Activated CD8-positive, alpha-beta memory T cell treated with anti-CD3 and anti-CD28 coated beads, Interleukin-2, amount 10 ng/mL, durations not matched to agents 7 days and 5 days (primary cell): Measurements from ENCODE around the gene RPEL1. TPM values are rescaled to one million over a fixed set of nuclear protein-coding genes. Genes with fewer than 3 reads are reported as not detected.
"Not testable (repeated sequence)": the region's sequence is repeated elsewhere in the genome, so short reads cannot be mapped to it uniquely, and the experiment has no call there.

Source experiments
- ATAC-seq: fragments of 150-1000 bp; cut with Tn5 transposase; one replicate; pipeline ENCODE4 v1.10.0; 2021; ENCODE audit warnings: moderate library complexity
- CTCF ChIA-PET: fragments of 350-600 bp; sonication (Branson Sonifier 250); formaldehyde crosslinking; loops from one replicate; lab custom pipeline; 2021; ENCODE audit warnings: antibody characterized with exemption; lab: Charles Lee
- DNase-seq: peaks from one replicate; pipeline ENCODE4 v3.0.0-alpha.2; 2020
- H3K27ac Mint-ChIP-seq: one replicate; pipeline ENCODE4 v1.8.0; 2021; ENCODE audit warnings: mild to moderate bottlenecking, mixed read lengths
- H3K27me3 Mint-ChIP-seq: one replicate; pipeline ENCODE4 v1.8.0; 2021; ENCODE audit warnings: mixed read lengths
- H3K36me3 Mint-ChIP-seq: one replicate; pipeline ENCODE4 v1.8.0; 2021; ENCODE audit warnings: mild to moderate bottlenecking, mixed read lengths
- H3K4me1 Mint-ChIP-seq: one replicate; pipeline ENCODE4 v1.8.0; 2021; ENCODE audit warnings: mixed read lengths
- H3K4me3 Mint-ChIP-seq: one replicate; pipeline ENCODE4 v1.8.0; 2021; ENCODE audit warnings: mild to moderate bottlenecking, moderate library complexity, mixed read lengths
- H3K9me3 Mint-ChIP-seq: one replicate; pipeline ENCODE4 v1.8.0; 2022; ENCODE audit warnings: low read depth, mixed read lengths
- total RNA-seq, 2 experiments: library from RNA; stranded (reverse); gene quantifications; one replicate each; pipeline ENCODE4 v1.2.3, GENCODE V29; 2021

RPEL1 gene
- total RNA-seq, 2 experiments from 2014 or later, result not detected

DNA sequence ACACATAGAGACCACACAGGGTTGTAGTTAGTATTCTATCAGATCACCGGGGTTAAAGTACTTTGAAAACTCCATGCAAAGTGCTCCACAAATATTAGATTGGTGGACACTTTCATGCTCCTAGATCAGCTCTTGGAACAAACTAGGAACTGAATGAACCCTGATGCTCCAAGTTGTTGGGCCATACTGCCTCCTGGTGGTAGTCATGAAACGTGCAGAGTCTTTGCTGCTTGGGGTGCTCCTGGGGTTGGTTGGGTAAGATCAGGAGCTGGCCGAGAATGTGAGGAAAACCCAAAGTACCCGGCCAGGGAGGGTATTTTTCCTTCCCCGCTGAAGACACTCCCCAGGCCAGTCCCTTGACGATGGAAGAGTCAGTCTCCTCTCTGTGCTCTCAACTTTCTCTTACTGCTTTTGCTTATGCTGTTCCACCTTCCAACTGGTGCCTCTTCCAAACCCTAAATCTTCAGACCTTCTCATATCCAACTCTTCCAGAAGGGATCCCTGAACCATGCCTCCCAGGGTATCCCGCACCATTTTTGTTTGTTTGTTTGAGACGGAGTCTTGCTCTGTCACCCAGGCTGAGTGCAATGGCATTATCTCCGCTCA is 918 bp upstream of the RPEL1 start:
- H3K4me1 Mint-ChIP-seq, result peaks cover 21% of the 10 kb centered on the region
- peak; percentile 66 for DNase-seq
- no peak overlapping the region for H3K27ac Mint-ChIP-seq
- no peak overlapping the region for H3K4me3 Mint-ChIP-seq
- peak; percentile 73 for ATAC-seq
- H3K27me3 Mint-ChIP-seq, result peaks cover 14% of the 10 kb centered on the region
- H3K36me3 Mint-ChIP-seq, result no peaks in the 10 kb centered on the region
- no peaks in the 10 kb centered on the region for H3K9me3 Mint-ChIP-seq
- CTCF ChIA-PET, result interaction anchor here (0.6 to 6.0 kb wide), 35 partner anchors 9 to 417 kb away, joined by 3 to 69 read pairs (median 4); partner anchors contain the start of genes CNNM2, CYP17A1 and INA

DNA sequence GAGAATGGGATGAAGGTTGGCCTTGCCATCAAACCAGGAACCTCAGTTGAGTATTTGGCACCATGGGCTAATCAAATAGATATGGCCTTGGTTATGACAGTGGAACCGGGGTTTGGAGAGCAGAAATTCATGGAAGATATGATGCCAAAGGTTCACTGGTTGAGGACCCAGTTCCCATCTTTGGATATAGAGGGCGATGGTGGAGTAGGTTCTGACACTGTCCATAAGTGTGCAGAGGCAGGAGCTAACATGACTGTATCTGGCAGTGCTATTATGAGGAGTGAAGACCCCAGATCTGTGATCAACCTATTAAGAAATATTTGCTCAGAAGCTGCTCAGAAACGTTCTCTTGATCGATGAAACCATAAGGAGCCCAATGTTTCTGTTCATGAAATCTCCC is 637 bp downstream of the RPEL1 start:
- Mint-ChIP-seq H3K4me3 (no peak overlapping the region), H3K4me1 (peaks cover 11% of the 10 kb centered on the region)

DNA sequence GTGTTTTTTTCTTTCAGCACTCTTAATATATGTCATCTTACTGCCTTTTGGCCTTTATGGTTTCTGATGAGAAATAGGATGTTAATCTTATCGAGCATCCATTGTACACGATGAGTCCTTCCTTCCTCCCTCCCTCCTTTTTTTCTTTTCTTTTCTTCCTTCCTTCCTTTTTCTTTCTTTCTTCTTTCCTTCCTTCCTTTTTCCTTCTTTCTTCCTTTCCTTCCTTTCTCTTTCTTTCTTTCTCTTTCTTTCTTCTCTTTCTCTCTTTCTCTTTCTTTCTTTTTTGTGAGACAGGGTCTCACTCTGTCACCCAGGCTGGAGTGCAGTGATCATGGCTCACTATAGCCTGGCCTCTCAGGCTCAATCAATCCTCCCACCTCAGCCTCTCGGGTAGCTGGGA is 8.4 kb downstream of the RPEL1 start:
- Mint-ChIP-seq H3K36me3 (peaks cover 4% of the 10 kb centered on the region), H3K27me3 (peaks cover 2% of the 10 kb centered on the region), H3K4me3 (no peak overlapping the region), H3K9me3 (peaks cover 3% of the 10 kb centered on the region), H3K27ac (no peak overlapping the region), H3K4me1 (peaks cover 9% of the 10 kb centered on the region)
- CTCF ChIA-PET, result no interaction called here
- DNase-seq, result no peak
- no peak for ATAC-seq

More for the DNA sequence above, 637 bp downstream of the RPEL1 start:
- Mint-ChIP-seq H3K27me3 (peaks cover 14% of the 10 kb centered on the region), H3K27ac (no peak overlapping the region), H3K36me3 (peaks cover 2% of the 10 kb centered on the region), H3K9me3 (peaks cover 2% of the 10 kb centered on the region)
- no peak for ATAC-seq
- DNase-seq, result no peak
- CTCF ChIA-PET, result interaction anchor here (0.7 to 1.2 kb wide), 2 partner anchors 8 to 329 kb away, joined by 3 read pairs; no protein-coding TSS in a partner anchor

DNA sequence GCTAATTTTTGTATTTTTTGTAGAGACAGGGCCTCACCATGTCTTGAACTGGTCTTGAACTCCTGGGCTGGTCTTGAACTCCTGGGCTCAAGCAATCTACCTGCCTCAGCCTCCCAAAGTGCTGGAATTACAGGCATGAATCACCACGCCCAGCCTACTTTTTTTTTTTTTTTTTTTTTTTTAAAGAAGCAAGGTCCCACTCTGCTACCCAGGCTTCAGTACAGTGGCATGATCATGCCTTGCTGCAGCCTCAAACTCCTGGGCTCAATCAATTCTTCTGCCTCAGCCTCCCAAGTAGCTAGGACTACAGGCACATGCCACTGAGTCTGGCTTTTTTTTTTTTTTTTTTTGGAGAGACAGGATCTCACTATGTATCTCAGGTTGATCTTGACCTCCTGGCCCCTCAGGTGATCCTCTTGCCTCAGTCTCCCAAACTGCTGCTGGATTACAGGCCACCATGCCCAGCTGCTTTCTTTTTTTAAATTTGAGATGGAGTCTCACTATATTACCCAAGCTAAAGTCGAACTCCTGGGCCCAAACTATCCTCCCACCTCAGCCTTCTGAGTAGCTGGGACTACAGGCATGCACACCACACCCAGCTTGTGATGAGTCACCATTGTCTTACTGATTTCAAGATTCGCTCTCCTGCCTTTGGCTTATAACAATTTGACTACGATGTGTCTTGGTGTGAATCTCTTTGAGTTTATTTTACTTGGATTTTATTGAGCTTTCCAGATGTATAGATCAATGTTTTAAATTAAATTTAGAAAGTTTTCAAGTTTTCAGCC is 9.0 kb downstream of the RPEL1 start:
- Mint-ChIP-seq H3K4me1 (peaks cover 9% of the 10 kb centered on the region), H3K9me3 (peaks cover 3% of the 10 kb centered on the region), H3K27ac (no peak overlapping the region), H3K4me3 (no peak overlapping the region), H3K27me3 (peaks cover 2% of the 10 kb centered on the region), H3K36me3 (peaks cover 4% of the 10 kb centered on the region)
- CTCF ChIA-PET, result no interaction called here
- ATAC-seq, result peak; percentile 69
- DNase-seq, result peak; percentile 43

DNA sequence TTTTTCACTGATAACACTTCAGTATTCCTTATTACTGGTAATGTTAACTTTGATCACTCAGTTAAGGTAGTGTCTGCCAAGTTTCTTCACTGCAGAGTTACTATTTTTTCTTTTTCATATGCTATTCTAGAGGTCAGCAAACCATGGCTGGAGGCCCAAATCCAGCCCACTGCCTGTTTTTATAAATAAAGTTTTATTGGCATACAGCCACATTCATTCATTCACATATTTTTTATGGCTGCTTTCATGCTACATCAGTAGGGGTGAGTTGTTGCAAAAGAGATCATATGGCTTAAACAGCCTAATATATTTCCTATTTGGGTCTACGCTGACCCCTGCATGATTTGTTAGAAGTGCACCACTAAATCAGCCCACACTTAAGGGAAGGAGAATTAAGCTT is 10.9 kb downstream of the RPEL1 start:
- CTCF ChIA-PET, result interaction anchor here (0.9 kb wide), 1 partner anchor 12 kb away, joined by 3 read pairs; no protein-coding TSS in a partner anchor
- no peak overlapping the region for H3K27ac Mint-ChIP-seq

DNA sequence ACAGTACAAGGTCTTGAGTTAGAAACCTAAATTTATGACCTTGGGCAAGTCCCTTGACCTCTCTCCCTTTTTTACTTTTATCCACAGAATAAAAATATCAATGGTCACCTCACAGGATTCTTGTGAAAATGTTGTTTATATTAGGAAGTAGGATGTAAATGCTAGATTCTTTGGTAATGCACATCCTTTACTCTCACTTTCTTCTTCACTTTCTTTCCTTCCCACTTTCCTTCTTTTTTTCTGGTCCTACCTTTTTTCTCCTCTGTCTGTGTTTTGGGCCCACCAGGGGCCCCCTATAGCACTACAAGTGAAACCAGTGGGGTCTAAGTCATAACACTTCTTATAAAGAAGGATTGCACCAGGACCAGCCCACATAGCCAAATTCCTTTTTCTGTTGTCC is 12.1 kb downstream of the RPEL1 start:
- ATAC-seq, result no peak
- CTCF ChIA-PET, result no interaction called here
- Mint-ChIP-seq H3K4me1 (peaks cover 9% of the 10 kb centered on the region), H3K9me3 (peaks cover 2% of the 10 kb centered on the region), H3K27ac (no peak overlapping the region), H3K4me3 (no peak overlapping the region), H3K27me3 (peaks cover 2% of the 10 kb centered on the region), H3K36me3 (no peaks in the 10 kb centered on the region)
- no peak for DNase-seq

More for the DNA sequence above, 10.9 kb downstream of the RPEL1 start:
- H3K4me1 Mint-ChIP-seq, result peaks cover 9% of the 10 kb centered on the region
- peaks cover 2% of the 10 kb centered on the region for H3K27me3 Mint-ChIP-seq
- ATAC-seq (no peak), DNase-seq (no peak)
- H3K36me3 Mint-ChIP-seq, result no peaks in the 10 kb centered on the region
- no peak overlapping the region for H3K4me3 Mint-ChIP-seq
- H3K9me3 Mint-ChIP-seq, result peaks cover 2% of the 10 kb centered on the region

DNA sequence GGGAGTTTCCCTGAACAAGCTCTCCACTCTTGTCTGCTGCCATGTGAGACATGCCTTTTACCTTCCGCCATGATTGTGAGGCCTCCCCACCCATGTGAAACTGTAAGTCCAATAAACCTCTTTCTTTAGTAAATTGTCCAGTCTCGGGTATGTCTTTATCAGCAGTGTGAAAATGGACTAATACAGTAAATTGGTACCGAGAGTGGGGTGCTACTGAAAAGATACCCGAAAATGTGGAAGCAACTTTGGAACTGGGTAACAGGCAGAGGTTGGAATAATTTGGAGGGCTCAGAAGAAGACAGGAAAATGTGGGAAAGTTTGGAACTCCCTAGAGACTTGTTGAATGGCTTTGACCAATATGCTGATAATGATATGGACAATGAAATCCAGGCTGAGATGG is 13.2 kb downstream of the RPEL1 start:
- H3K36me3 Mint-ChIP-seq, H3K27me3 Mint-ChIP-seq, H3K9me3 Mint-ChIP-seq, ATAC-seq, DNase-seq, H3K27ac Mint-ChIP-seq, CTCF ChIA-PET, H3K4me3 Mint-ChIP-seq: not testable (repeated sequence)
- H3K4me1 Mint-ChIP-seq, result peaks cover 10% of the 10 kb centered on the region

DNA sequence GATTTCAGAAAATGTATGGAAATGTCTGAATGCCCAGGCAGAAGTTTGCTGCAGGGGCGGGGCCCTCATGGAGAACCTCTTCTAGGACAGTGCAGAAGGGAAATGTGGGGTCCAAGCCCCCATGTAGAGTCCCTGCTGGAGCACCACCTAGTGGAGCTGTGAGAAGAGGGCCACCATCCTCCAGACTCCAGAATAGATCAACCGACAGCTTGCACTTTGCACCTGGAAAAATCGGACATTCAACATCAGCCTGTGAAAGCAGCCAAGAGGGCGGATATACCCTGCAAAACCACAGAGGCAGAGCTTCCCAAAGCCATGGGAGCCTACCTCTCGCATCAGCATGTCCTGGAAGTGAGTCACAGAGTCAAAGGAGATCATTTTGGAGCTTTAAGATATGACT is 14.3 kb downstream of the RPEL1 start:
- no peak overlapping the region for H3K4me3 Mint-ChIP-seq
- peaks cover 2% of the 10 kb centered on the region for H3K9me3 Mint-ChIP-seq
- no peak for ATAC-seq
- no peak overlapping the region for H3K27ac Mint-ChIP-seq
- DNase-seq, result no peak
- H3K36me3 Mint-ChIP-seq, result no peaks in the 10 kb centered on the region
- peaks cover 8% of the 10 kb centered on the region for H3K4me1 Mint-ChIP-seq
- CTCF ChIA-PET, result no interaction called here
- H3K27me3 Mint-ChIP-seq, result peaks cover 10% of the 10 kb centered on the region

DNA sequence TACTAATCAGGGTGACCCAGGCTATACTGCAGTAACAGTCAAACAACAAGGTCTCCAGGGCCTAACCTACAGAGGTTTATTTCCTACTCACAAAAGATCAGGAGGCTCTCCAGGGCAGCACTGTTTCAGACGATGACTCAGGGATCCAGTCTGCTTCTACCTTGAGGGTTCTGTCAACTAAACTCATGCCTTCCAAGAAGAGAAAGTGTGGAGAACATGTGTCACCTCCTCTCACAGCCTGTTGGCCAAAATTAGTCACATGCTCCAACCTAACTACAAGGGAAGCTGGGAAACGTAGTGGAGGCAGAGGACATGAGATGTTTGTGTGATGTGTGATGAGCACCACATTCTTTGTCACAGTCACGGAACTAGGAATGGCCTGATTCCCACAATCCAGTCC is 16.5 kb downstream of the RPEL1 start:
- H3K4me1 Mint-ChIP-seq, result peaks cover 2% of the 10 kb centered on the region
- H3K9me3 Mint-ChIP-seq, result peaks cover 2% of the 10 kb centered on the region
- no peak for DNase-seq
- no peaks in the 10 kb centered on the region for H3K36me3 Mint-ChIP-seq
- CTCF ChIA-PET, result no interaction called here
- no peak for ATAC-seq
- H3K27me3 Mint-ChIP-seq, result peaks cover 25% of the 10 kb centered on the region
- no peak overlapping the region for H3K4me3 Mint-ChIP-seq
- no peak overlapping the region for H3K27ac Mint-ChIP-seq

DNA sequence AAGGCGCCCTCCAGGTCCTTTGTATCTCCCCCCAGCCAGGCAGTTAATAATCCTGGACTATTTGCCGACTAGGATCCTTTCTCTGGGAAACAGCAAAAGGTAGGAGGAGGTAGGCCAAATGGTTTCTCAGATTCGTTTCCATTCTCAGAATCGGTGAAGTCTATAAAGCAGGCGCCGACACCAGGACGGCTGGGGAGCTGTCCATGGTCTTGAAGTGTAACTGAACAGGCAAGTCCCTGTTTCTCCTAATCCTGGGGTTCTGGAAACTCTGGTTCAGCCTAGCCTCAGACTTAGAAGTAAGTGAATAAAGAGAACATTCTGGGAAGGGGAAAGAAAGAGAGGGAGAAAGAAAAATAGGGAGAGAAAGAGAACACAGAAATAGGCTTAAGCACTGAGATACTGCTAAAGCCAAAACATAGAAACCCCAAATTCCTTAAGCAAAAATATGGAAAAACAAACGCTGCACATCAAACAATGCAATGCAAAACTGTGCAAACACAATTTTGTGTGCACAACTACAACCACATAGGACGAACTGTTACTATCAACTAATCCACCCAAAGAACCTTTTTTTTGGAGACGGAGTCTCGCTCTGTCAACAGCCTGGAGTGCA is 20.1 kb downstream of the RPEL1 start:
- H3K4me1 Mint-ChIP-seq, result peaks cover 2% of the 10 kb centered on the region
- H3K27me3 Mint-ChIP-seq, result peaks cover 34% of the 10 kb centered on the region
- H3K27ac Mint-ChIP-seq, result no peak overlapping the region
- no peak overlapping the region for H3K4me3 Mint-ChIP-seq
- H3K36me3 Mint-ChIP-seq, result no peaks in the 10 kb centered on the region
- H3K9me3 Mint-ChIP-seq, result no peaks in the 10 kb centered on the region
- no peak for ATAC-seq
- CTCF ChIA-PET, result interaction anchor here (1.2 kb wide), 1 partner anchor 21 kb away, joined by 3 read pairs; no protein-coding TSS in a partner anchor
- DNase-seq, result peak; percentile 65

DNA sequence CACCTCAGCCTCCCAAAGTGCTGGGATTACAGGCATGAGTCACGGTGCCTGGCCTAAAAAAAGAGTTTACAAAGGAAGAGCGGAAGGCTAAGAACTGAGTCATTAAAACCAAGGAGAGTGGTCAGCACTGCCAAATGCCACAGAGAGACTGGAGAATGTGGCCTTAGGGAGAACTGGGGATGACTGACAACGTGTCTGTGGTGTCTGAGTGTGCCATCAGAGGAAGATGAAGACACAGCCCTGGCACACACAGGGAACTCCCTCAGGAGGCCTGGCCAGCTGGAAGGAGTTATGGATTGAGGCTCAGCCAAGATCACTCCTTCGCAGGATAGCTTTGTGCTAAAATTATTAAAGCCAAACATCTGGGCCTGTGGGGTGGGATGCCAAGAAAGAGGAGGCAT is 27.4 kb downstream of the RPEL1 start:
- Mint-ChIP-seq H3K27me3 (peaks cover 46% of the 10 kb centered on the region), H3K4me1 (peaks cover 12% of the 10 kb centered on the region), H3K4me3 (no peak overlapping the region), H3K9me3 (no peaks in the 10 kb centered on the region), H3K36me3 (no peaks in the 10 kb centered on the region), H3K27ac (no peak overlapping the region)
- CTCF ChIA-PET, result no interaction called here
- no peak for DNase-seq
- no peak for ATAC-seq

DNA sequence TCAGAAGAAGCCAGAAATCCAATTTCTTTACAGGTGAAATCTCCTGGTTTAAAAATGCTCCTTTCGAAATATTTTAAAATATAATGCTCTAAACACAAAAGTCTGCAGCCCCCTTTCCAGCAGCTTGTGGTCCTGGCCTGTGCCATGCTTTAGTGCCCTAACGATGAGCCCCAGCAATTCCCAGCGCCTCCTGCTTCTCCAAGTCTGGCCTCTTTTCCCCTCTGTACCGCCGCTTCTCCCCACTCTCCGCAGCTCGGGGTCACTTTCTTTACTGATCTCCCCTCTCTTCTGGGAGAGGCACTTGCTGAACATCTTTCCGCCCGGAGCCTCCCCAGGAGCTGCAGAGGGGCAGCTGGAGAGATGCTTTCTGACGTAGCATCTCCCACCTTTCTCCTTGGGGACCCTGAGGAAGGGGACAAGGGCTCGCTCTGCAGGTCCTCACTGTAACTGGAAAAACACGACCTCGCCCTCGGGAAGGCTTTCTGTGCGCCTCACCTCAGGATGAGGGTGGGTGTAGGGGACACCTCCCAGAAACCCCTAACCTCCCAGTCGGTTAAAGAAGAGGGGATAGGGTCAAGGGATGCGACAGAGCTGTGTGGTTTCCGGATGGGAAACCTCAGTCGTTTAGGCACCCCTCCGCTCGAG is 30.7 kb downstream of the RPEL1 start:
- H3K4me3 Mint-ChIP-seq, result peak overlapping the region; percentile 45
- ATAC-seq, result peak; percentile 23

More for the DNA sequence above, 30.7 kb downstream of the RPEL1 start:
- peaks cover 15% of the 10 kb centered on the region for H3K4me1 Mint-ChIP-seq
- no peaks in the 10 kb centered on the region for H3K9me3 Mint-ChIP-seq
- peaks cover 70% of the 10 kb centered on the region for H3K27me3 Mint-ChIP-seq
- H3K36me3 Mint-ChIP-seq, result peaks cover 1% of the 10 kb centered on the region
- DNase-seq, result no peak
- H3K27ac Mint-ChIP-seq, result no peak overlapping the region
- CTCF ChIA-PET, result interaction anchor here (1.0 kb wide), 1 partner anchor 122 kb away, joined by 4 read pairs; no protein-coding TSS in a partner anchor
